ENCODE data around the gene LCP1.

DNA sequence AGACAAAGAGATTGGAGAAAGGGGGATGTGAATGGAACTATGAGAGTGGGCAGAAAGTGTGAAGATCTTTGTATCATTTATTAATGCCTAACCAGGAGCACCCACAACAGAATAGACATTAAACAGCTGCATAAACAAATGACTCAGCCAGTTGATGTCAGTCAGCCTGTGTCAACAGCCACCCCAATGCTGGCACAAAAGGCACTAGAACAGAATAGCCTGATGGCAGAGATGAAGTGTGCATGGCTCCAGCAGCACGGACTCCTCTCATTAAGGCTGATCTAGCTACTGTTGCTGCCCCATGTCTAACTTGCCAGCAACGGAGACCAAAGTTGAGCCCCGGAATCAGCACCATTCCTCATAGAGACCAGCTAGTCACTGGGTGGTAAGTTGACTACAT lies 85.0 kb downstream of the LCP1 start:
- TF ChIP-seq HNRNPUL1 (IDR thresholded peaks at IDR 0.05; ENCODE audit: low read depth, low read length), result no peak
- TF ChIP-seq, protein P1, sequence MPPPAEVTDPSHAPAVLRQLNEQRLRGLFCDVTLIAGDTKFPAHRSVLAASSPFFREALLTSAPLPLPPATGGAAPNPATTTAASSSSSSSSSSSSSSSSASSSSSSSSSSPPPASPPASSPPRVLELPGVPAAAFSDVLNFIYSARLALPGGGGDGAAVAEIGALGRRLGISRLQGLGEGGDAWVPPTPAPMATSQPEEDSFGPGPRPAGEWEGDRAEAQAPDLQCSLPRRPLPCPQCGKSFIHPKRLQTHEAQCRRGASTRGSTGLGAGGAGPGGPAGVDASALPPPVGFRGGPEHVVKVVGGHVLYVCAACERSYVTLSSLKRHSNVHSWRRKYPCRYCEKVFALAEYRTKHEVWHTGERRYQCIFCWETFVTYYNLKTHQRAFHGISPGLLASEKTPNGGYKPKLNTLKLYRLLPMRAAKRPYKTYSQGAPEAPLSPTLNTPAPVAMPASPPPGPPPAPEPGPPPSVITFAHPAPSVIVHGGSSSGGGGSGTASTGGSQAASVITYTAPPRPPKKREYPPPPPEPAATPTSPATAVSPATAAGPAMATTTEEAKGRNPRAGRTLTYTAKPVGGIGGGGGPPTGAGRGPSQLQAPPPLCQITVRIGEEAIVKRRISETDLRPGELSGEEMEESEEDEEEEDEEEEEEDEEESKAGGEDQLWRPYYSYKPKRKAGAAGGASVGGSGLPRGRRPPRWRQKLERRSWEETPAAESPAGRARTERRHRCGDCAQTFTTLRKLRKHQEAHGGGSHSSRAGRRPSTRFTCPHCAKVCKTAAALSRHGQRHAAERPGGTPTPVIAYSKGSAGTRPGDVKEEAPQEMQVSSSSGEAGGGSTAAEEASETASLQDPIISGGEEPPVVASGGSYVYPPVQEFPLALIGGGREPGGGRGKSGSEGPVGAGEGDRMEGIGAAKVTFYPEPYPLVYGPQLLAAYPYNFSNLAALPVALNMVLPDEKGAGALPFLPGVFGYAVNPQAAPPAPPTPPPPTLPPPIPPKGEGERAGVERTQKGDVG (CRISPR knock-in tag; IDR thresholded peaks at IDR 0.05; ENCODE audit: borderline replicate concordance), result no peak
- no peak for TF ChIP-seq BRCA1 (CRISPR knock-in tag; IDR thresholded peaks at IDR 0.05)
- TF ChIP-seq RXRA (CRISPR knock-in tag; IDR thresholded peaks at IDR 0.05), result no peak
- no peak for TF ChIP-seq ZFP37 (CRISPR knock-in tag; IDR thresholded peaks at IDR 0.05; ENCODE audit: borderline replicate concordance)
- TF ChIP-seq, protein P2, sequence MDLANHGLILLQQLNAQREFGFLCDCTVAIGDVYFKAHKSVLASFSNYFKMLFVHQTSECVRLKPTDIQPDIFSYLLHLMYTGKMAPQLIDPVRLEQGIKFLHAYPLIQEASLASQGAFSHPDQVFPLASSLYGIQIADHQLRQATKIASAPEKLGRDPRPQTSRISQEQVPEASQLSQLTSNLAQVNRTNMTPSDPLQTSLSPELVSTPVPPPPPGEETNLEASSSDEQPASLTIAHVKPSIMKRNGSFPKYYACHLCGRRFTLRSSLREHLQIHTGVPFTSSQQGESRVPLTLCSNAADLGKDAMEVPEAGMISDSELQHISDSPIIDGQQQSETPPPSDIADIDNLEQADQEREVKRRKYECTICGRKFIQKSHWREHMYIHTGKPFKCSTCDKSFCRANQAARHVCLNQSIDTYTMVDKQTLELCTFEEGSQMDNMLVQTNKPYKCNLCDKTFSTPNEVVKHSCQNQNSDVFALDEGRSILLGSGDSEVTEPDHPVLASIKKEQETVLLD (CRISPR knock-in tag; IDR thresholded peaks at IDR 0.05; ENCODE audit: low read depth), result no peak
- TF ChIP-seq, protein P3, sequence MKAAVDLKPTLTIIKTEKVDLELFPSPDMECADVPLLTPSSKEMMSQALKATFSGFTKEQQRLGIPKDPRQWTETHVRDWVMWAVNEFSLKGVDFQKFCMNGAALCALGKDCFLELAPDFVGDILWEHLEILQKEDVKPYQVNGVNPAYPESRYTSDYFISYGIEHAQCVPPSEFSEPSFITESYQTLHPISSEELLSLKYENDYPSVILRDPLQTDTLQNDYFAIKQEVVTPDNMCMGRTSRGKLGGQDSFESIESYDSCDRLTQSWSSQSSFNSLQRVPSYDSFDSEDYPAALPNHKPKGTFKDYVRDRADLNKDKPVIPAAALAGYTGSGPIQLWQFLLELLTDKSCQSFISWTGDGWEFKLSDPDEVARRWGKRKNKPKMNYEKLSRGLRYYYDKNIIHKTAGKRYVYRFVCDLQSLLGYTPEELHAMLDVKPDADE (CRISPR knock-in tag; IDR thresholded peaks at IDR 0.05), result no peak
- TF ChIP-seq, protein P4, sequence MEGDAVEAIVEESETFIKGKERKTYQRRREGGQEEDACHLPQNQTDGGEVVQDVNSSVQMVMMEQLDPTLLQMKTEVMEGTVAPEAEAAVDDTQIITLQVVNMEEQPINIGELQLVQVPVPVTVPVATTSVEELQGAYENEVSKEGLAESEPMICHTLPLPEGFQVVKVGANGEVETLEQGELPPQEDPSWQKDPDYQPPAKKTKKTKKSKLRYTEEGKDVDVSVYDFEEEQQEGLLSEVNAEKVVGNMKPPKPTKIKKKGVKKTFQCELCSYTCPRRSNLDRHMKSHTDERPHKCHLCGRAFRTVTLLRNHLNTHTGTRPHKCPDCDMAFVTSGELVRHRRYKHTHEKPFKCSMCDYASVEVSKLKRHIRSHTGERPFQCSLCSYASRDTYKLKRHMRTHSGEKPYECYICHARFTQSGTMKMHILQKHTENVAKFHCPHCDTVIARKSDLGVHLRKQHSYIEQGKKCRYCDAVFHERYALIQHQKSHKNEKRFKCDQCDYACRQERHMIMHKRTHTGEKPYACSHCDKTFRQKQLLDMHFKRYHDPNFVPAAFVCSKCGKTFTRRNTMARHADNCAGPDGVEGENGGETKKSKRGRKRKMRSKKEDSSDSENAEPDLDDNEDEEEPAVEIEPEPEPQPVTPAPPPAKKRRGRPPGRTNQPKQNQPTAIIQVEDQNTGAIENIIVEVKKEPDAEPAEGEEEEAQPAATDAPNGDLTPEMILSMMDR (CRISPR knock-in tag; IDR thresholded peaks at IDR 0.05), result no peak
- TF ChIP-seq SP1 (IDR thresholded peaks at IDR 0.05), result no peak
- TF ChIP-seq SP1 (CRISPR knock-in tag; IDR thresholded peaks at IDR 0.05), result no peak
- TF ChIP-seq SRF (IDR thresholded peaks at IDR 0.05; ENCODE audit: low read depth, low read length), result no peak
- TF ChIP-seq, protein P5, sequence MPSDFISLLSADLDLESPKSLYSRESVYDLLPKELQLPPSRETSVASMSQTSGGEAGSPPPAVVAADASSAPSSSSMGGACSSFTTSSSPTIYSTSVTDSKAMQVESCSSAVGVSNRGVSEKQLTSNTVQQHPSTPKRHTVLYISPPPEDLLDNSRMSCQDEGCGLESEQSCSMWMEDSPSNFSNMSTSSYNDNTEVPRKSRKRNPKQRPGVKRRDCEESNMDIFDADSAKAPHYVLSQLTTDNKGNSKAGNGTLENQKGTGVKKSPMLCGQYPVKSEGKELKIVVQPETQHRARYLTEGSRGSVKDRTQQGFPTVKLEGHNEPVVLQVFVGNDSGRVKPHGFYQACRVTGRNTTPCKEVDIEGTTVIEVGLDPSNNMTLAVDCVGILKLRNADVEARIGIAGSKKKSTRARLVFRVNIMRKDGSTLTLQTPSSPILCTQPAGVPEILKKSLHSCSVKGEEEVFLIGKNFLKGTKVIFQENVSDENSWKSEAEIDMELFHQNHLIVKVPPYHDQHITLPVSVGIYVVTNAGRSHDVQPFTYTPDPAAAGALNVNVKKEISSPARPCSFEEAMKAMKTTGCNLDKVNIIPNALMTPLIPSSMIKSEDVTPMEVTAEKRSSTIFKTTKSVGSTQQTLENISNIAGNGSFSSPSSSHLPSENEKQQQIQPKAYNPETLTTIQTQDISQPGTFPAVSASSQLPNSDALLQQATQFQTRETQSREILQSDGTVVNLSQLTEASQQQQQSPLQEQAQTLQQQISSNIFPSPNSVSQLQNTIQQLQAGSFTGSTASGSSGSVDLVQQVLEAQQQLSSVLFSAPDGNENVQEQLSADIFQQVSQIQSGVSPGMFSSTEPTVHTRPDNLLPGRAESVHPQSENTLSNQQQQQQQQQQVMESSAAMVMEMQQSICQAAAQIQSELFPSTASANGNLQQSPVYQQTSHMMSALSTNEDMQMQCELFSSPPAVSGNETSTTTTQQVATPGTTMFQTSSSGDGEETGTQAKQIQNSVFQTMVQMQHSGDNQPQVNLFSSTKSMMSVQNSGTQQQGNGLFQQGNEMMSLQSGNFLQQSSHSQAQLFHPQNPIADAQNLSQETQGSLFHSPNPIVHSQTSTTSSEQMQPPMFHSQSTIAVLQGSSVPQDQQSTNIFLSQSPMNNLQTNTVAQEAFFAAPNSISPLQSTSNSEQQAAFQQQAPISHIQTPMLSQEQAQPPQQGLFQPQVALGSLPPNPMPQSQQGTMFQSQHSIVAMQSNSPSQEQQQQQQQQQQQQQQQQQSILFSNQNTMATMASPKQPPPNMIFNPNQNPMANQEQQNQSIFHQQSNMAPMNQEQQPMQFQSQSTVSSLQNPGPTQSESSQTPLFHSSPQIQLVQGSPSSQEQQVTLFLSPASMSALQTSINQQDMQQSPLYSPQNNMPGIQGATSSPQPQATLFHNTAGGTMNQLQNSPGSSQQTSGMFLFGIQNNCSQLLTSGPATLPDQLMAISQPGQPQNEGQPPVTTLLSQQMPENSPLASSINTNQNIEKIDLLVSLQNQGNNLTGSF (CRISPR knock-in tag; IDR thresholded peaks at IDR 0.05), result no peak
